CD14-positive monocyte (primary cell): ENCODE measurements around the gene TUBB6. TPM values are rescaled to one million over a fixed set of nuclear protein-coding genes. Genes with fewer than 3 reads are reported as not detected.

ENCODE experiments used
- DNase-seq, 3 donors: peaks; one replicate each; pipeline ENCODE4 v3.0.0-alpha.2; 2011 to 2022
- H2AFZ ChIP-seq: 2 replicates; pipeline ENCODE4 v1.6.0; 2012; ENCODE audit warnings: mild to moderate bottlenecking, low read depth, low read length, inconsistent platforms; ENCODE audit not compliant: insufficient read depth, poor library complexity, severe bottlenecking
- H3K27ac ChIP-seq, 2 donors: 1 replicate in 1 of 2; 2 replicates in 1 of 2; pipeline ENCODE4 v1.5.1; 2012 to 2013; ENCODE audit warnings: low read length in 2 of 2, control low read depth in 1 of 2, inconsistent platforms in 1 of 2, low read depth in 1 of 2, mild to moderate bottlenecking in 1 of 2
- H3K27me3 ChIP-seq, 2 donors: one replicate each; pipeline versions ENCODE4 v1.6.0 to v1.6.1; 2011 to 2013; ENCODE audit warnings: low read length in 2 of 2; ENCODE audit not compliant: control insufficient read depth in 2 of 2, insufficient read depth in 2 of 2
- H3K36me3 ChIP-seq, 2 donors: replicated peaks in 1 of 2; 1 replicate in 1 of 2; 2 replicates in 1 of 2; pipeline versions ENCODE4 v1.5.1 to v1.6.1; 2012 to 2013; ENCODE audit warnings: low read length in 2 of 2, control low read depth in 1 of 2, inconsistent platforms in 1 of 2, mild to moderate bottlenecking in 1 of 2; ENCODE audit not compliant: insufficient read depth in 2 of 2, control insufficient read depth in 1 of 2
- H3K4me1 ChIP-seq, 2 donors: 1 replicate in 1 of 2; 2 replicates in 1 of 2; pipeline versions ENCODE4 v1.5.1 to v1.6.1; 2012 to 2013; ENCODE audit warnings: low read length in 2 of 2, control low read depth in 1 of 2, inconsistent platforms in 1 of 2, mild to moderate bottlenecking in 1 of 2, moderate library complexity in 1 of 2; ENCODE audit not compliant: insufficient read depth in 2 of 2, control insufficient read depth in 1 of 2
- H3K4me2 ChIP-seq: replicated peaks from 2 replicates; pipeline ENCODE3; 2012; ENCODE audit warnings: low read length, moderate library complexity, mild to moderate bottlenecking; ENCODE audit not compliant: poor library complexity, severe bottlenecking; ENCODE audit errors: extremely low read depth
- H3K4me3 ChIP-seq, 3 experiments: fragments of 200-600 bp in 1 of 3; sonication (generic) in 1 of 3; replicated peaks in 1 of 3; 1 replicate in 2 of 3; 2 replicates in 1 of 3; pipeline ENCODE4 v1.5.1; 2011 to 2013; ENCODE audit warnings: low read length in 3 of 3, mild to moderate bottlenecking in 3 of 3, control low read depth in 2 of 3, low read depth in 2 of 3, inconsistent platforms in 1 of 3, moderate library complexity in 1 of 3
- H3K79me2 ChIP-seq: 2 replicates; pipeline ENCODE4 v1.6.0; 2012; ENCODE audit warnings: mild to moderate bottlenecking, control low read depth, inconsistent platforms, low read length, moderate library complexity; ENCODE audit not compliant: insufficient read depth
- H3K9ac ChIP-seq: 2 replicates; pipeline ENCODE4 v1.6.0; 2017; ENCODE audit warnings: low read length, mild to moderate bottlenecking; ENCODE audit not compliant: insufficient read depth, poor library complexity, severe bottlenecking
- H3K9me3 ChIP-seq, 2 donors: replicated peaks in 1 of 2; 1 replicate in 1 of 2; 2 replicates in 1 of 2; pipeline versions ENCODE4 v1.5.1 to v1.6.1; 2012 to 2013; ENCODE audit warnings: low read length in 2 of 2, control low read depth in 1 of 2; ENCODE audit not compliant: control insufficient read depth in 1 of 2, insufficient read depth in 1 of 2
- H4K20me1 ChIP-seq: 2 replicates; pipeline ENCODE4 v1.6.0; 2012; ENCODE audit warnings: mild to moderate bottlenecking, low read length, control low read depth, moderate library complexity; ENCODE audit not compliant: insufficient read depth
- H3K27ac Mint-ChIP-seq, 7 donors: one replicate each; pipeline ENCODE4 v1.8.0; 2020; ENCODE audit warnings: mild to moderate bottlenecking in 7 of 7, mixed read lengths in 7 of 7, moderate library complexity in 6 of 7, inconsistent platforms in 2 of 7
- H3K27me3 Mint-ChIP-seq, 3 donors: one replicate each; pipeline ENCODE4 v1.8.0; 2021 to 2022; ENCODE audit warnings: low read depth in 3 of 3, mild to moderate bottlenecking in 3 of 3, mixed read lengths in 3 of 3, moderate library complexity in 3 of 3, inconsistent platforms in 1 of 3
- H3K36me3 Mint-ChIP-seq, 2 donors: one replicate each; pipeline ENCODE4 v1.8.0; 2020; ENCODE audit warnings: mixed read lengths in 2 of 2, inconsistent platforms in 1 of 2, mild to moderate bottlenecking in 1 of 2
- H3K4me1 Mint-ChIP-seq: one replicate; pipeline ENCODE4 v1.8.0; 2020; ENCODE audit warnings: mild to moderate bottlenecking, mixed read lengths
- H3K4me3 Mint-ChIP-seq, 2 donors: one replicate each; pipeline ENCODE4 v1.8.0; 2020; ENCODE audit warnings: mild to moderate bottlenecking in 2 of 2, mixed read lengths in 2 of 2, moderate library complexity in 1 of 2
- H3K9me3 Mint-ChIP-seq, 7 donors: one replicate each; pipeline ENCODE4 v1.8.0; 2020 to 2022; ENCODE audit warnings: mixed read lengths in 7 of 7, mild to moderate bottlenecking in 6 of 7, moderate library complexity in 6 of 7, inconsistent platforms in 2 of 7
- WGBS: methylation state at CpG from one replicate; pipeline ENCODE4 v1.1.5; 2013; ENCODE audit warnings: missing lambda C conversion rate; ENCODE audit not compliant: insufficient coverage; 5-methylcytosine and 5-hydroxymethylcytosine counted together
- intact Hi-C, 2 donors: fragments of 100-400 bp; cut with micrococcal nuclease; formaldehyde crosslinking; loops; one replicate each; pipeline versions ENCODE4 v1.15.0 to v1.15.1; 2023
- polyA plus RNA-seq, 3 donors: library from polyadenylated mRNA; depleted of rRNA in 1 of 3; unstranded in 2 of 3; stranded (reverse) in 1 of 3; fragments of 300-500 nt in 2 of 3; fragments of >200 nt in 1 of 3; fragmentation: Illumina TruSeq in 2 of 3; gene quantifications; 1 replicate in 2 of 3; 2 replicates in 1 of 3; pipeline ENCODE4 v1.2.3, GENCODE V29; 2012 to 2021
- TF ChIP-seq, protein P1 (sequence below): fragments of 200-600 bp; IDR thresholded peaks from one replicate; pipeline ENCODE4 v1.8.0; 2022; ENCODE audit warnings: antibody characterized with exemption, mild to moderate bottlenecking

Gene TUBB6
- polyA plus RNA-seq, 3 donors = 15.8 to 34.9 (median 27.6) TPM

DNA sequence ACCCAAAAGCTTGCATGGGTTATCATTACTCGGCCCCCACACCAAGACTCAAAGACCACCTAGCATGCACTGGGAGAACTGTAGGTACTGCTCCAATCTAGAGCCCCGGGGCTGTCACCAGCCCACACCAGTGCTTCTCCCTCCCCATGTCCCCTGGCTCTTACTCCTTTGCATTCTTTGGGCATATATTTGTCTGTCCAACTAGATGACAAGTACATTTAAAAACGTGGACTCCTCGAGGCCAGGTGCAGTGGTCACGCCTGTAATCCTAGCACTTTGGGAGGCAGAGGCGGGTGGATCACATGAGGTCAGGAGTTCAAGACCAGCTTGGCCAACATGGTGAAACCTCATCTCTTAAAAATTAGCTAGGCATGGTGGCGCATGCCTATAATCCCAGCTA, 61.2 kb downstream of the TUBB6 start:
- peaks cover 18% of the 10 kb centered on the region for H4K20me1 ChIP-seq
- H3K27me3 Mint-ChIP-seq = no peaks in the 10 kb centered on the region
- H3K4me3 ChIP-seq = no peak overlapping the region
- H3K27me3 ChIP-seq = no peaks in the 10 kb centered on the region
- H3K79me2 ChIP-seq = peaks cover 51% of the 10 kb centered on the region
- peak overlapping the region in 2 of 7 donors; percentile 26 to 31 for H3K27ac Mint-ChIP-seq
- peaks cover 43 to 68% of the 10 kb centered on the region in 2 donors for H3K36me3 Mint-ChIP-seq
- no peak overlapping the region for H3K27ac ChIP-seq
- H3K9ac ChIP-seq = no peak overlapping the region
- H3K4me1 Mint-ChIP-seq = peaks cover 14% of the 10 kb centered on the region
- peaks cover 49 to 69% of the 10 kb centered on the region in 2 donors for H3K36me3 ChIP-seq
- 99% methylated on average over 7 of the region's 7 CpGs for whole genome bisulfite sequencing
- TF ChIP-seq, protein P1, sequence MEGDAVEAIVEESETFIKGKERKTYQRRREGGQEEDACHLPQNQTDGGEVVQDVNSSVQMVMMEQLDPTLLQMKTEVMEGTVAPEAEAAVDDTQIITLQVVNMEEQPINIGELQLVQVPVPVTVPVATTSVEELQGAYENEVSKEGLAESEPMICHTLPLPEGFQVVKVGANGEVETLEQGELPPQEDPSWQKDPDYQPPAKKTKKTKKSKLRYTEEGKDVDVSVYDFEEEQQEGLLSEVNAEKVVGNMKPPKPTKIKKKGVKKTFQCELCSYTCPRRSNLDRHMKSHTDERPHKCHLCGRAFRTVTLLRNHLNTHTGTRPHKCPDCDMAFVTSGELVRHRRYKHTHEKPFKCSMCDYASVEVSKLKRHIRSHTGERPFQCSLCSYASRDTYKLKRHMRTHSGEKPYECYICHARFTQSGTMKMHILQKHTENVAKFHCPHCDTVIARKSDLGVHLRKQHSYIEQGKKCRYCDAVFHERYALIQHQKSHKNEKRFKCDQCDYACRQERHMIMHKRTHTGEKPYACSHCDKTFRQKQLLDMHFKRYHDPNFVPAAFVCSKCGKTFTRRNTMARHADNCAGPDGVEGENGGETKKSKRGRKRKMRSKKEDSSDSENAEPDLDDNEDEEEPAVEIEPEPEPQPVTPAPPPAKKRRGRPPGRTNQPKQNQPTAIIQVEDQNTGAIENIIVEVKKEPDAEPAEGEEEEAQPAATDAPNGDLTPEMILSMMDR = no peak
- H2AFZ ChIP-seq = no peak overlapping the region
- no peak for DNase-seq
- H3K9me3 ChIP-seq = no peaks in the 10 kb centered on the region
- no peaks in the 10 kb centered on the region for H3K9me3 Mint-ChIP-seq
- intact Hi-C loops = no loop called here
- H3K4me3 Mint-ChIP-seq = no peak overlapping the region
- H3K4me2 ChIP-seq = no peak overlapping the region
- peaks cover 2 to 3% of the 10 kb centered on the region in 2 donors for H3K4me1 ChIP-seq

DNA sequence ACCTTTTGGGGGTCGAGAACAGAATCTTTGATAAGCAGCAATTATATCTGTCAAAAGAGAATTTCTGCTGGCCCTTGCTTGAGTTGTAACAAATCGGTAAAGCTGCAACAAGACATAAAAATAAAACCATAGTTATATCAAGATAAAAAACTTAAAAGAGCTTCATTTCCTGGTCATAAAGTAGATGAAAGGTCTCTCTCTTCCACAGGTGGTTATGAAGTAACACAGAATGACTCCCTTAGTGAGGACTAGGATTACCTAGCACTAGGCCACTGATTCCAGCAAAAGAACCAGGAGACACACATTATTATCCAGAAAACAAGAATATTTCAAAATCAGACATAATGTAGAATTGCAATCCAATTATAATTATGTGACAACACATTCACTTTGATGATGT, 63.5 kb downstream of the TUBB6 start:
- H3K4me3 ChIP-seq = no peak overlapping the region
- Mint-ChIP-seq H3K27me3 (no peaks in the 10 kb centered on the region), H3K27ac (peak overlapping the region in 1 of 7 donors; percentile 37), H3K4me1 (peaks cover 32% of the 10 kb centered on the region), H3K36me3 (peaks cover 31 to 51% of the 10 kb centered on the region in 2 donors), H3K9me3 (no peaks in the 10 kb centered on the region), H3K4me3 (no peak overlapping the region)
- peaks cover 29 to 45% of the 10 kb centered on the region in 2 donors for H3K36me3 ChIP-seq
- DNase-seq = no peak
- intact Hi-C loops = loop anchor here (10.0 kb wide), 2 partner anchors 67 to 387 kb away; partner anchors contain the start of genes IMPA2 (in 1 of the 2) and TUBB6 (in 1 of the 2)
- peaks cover 18% of the 10 kb centered on the region for H4K20me1 ChIP-seq
- TF ChIP-seq, protein P1 = no peak
- no peak overlapping the region for H2AFZ ChIP-seq
- WGBS = no CpG with 5 or more reads among the region's 2 CpGs
- no peak overlapping the region for H3K4me2 ChIP-seq
- no peak overlapping the region for H3K27ac ChIP-seq
- H3K4me1 ChIP-seq = peaks cover 16 to 17% of the 10 kb centered on the region in 2 donors
- H3K9me3 ChIP-seq = no peaks in the 10 kb centered on the region
- H3K79me2 ChIP-seq = peaks cover 72% of the 10 kb centered on the region
- H3K9ac ChIP-seq = no peak overlapping the region
- H3K27me3 ChIP-seq = no peaks in the 10 kb centered on the region
